Heart right ventricle (tissue), 16 donors: ENCODE measurements around the gene TMEM183A. TPM values are rescaled to one million over a fixed set of nuclear protein-coding genes. Genes with fewer than 3 reads are reported as not detected.

Experiments used
- ATAC-seq, 8 donors: fragments of 200-7000 bp; cut with Tn5 transposase; one replicate each; pipeline ENCODE4 v1.9.1; 2020; ENCODE audit warnings: mild to moderate bottlenecking in 8 of 8, moderate library complexity in 8 of 8, moderate number of reproducible peaks in 1 of 8
- DNase-seq, 2 donors: peaks; one replicate each; pipeline ENCODE4 v3.0.0-alpha.2; 2020
- H3K27ac ChIP-seq, 10 donors: fragments of 200-600 bp; sonication (generic) in 2 of 10; one replicate each; pipeline versions ENCODE4 v1.5.0 to v1.8.0; 2020 to 2022; ENCODE audit warnings: mild to moderate bottlenecking in 3 of 10
- H3K27me3 ChIP-seq, 7 donors: fragments of 200-600 bp; one replicate each; pipeline ENCODE4 v1.8.0; 2021 to 2022; ENCODE audit warnings: mild to moderate bottlenecking in 2 of 7
- H3K36me3 ChIP-seq, 9 donors: fragments of 200-600 bp; sonication (generic) in 1 of 9; one replicate each; pipeline versions ENCODE4 v1.5.0 to v1.8.0; 2020 to 2022; ENCODE audit warnings: mild to moderate bottlenecking in 2 of 9
- H3K4me1 ChIP-seq, 9 donors: fragments of 200-600 bp; sonication (generic) in 1 of 9; one replicate each; pipeline versions ENCODE4 v1.5.0 to v1.8.0; 2020 to 2022; ENCODE audit warnings: mild to moderate bottlenecking in 4 of 9
- H3K4me3 ChIP-seq, 10 donors: fragments of 200-600 bp; sonication (generic) in 2 of 10; one replicate each; pipeline versions ENCODE4 v1.5.0 to v1.8.0; 2020 to 2022; ENCODE audit warnings: mild to moderate bottlenecking in 7 of 10, moderate library complexity in 2 of 10
- H3K9me3 ChIP-seq, 11 donors: fragments of 200-600 bp in 10 of 11; sonication (generic) in 2 of 11; one replicate each; pipeline versions ENCODE4 v1.5.0 to v1.8.0; 2013 to 2022; ENCODE audit warnings: mild to moderate bottlenecking in 2 of 11, control low read depth in 1 of 11, moderate library complexity in 1 of 11
- CTCF ChIP-seq, 9 donors: fragments of 200-600 bp; sonication (generic) in 2 of 9; IDR thresholded peaks; one replicate each; pipeline versions ENCODE4 v1.5.0 to v1.8.0; 2021 to 2022; ENCODE audit warnings: antibody characterized with exemption in 9 of 9, mild to moderate bottlenecking in 5 of 9, moderate library complexity in 1 of 9
- WGBS, 2 donors: extraction: QIAGEN DNeasy Blood & Tissue Kit; methylation state at CpG; one replicate each; pipeline ENCODE4 v1.1.7; 2013; ENCODE audit warnings: inconsistent platforms in 1 of 2; 5-methylcytosine and 5-hydroxymethylcytosine counted together
- intact Hi-C, 10 donors: fragments of 100-400 bp; cut with DNase I; formaldehyde crosslinking; loops; one replicate each; pipeline versions ENCODE4 v1.11.1 to v1.14.2; 2022
- polyA plus RNA-seq, 2 donors: library from polyadenylated mRNA; stranded (reverse); fragments of 200-250 nt; gene quantifications; one replicate each; pipeline ENCODE4 v1.2.3, GENCODE V29; 2013
- total RNA-seq, 10 donors: library from RNA; stranded (reverse); fragmentation: NEBNext Ultra II Directional in 3 of 10; extraction: Animal tissue kit (Norgen Biotek cat#: 25700) in 3 of 10; gene quantifications; one replicate each; pipeline versions ENCODE4 v1.2.1 to v1.2.4, GENCODE V29; 2021 to 2023
- donor health status: Arrhythmogenic right ventricular cardiomyopathy.
- donor health status: ischemic (EF 13 %, LVEDD 7.1; RV severe dilation, severe dysfunction).
- donor health status: healthy with polysubstance abuse.
- donor health status: DM: no; HTN: yes; CAD: no.
- donor health status: DM: no; HTN: no; CAD: no.
- donor health status: ischemic (EF 25% LVEDD 6.9; RV normal size, moderate dysfunction).
- donor health status: ischemic (EF 25% LVEDD 5.7; RV mildly dilated, moderate dysfunction).
- donor health status: healthy.
- donor health status: DM: yes; HTN: yes; CAD: no.
- donor health status: Ischemic cardiomyopathy.
- donor health status: ischemic (EF 35%, LVEDD 5.7; RV mildly dilated, moderate dysfunction).
- donor health status: nonischemic (EF 11% LVEDD 7.7; RV severe dilation, severe dysfunction).
- donor health status: DM: yes; HTN: yes; CAD: no.
- donor health status: PGD.
- donor health status: ischemic (EF 29% LVEDD 5.4; RV normal size, mild dysfunction).
- donor health status: nonischemic (EF 23%, LVEDD 6.1; RV moderate dilation, normal function).

TMEM183A gene
- total and polyA plus RNA-seq, 12 donors, result 11.5 to 38.1 (median 21.1) TPM

DNA sequence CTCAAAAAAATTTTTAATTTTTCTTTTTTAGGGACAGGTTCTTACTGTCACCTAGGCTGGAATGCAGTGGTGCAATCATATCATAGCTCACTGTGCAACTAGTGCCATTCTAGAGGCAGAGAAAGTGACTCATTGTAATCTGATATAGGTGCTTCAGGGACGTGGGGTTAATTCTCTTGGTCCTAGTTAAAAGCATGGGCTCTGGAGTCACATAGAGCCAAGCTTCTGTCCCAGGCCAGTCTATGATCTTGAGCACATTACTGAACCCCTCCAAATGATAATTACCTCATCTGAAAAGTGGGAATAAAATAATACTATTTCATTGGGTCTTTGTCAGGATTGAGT, 47.9 kb upstream of the TMEM183A start:
- no peak for TF ChIP-seq CTCF (IDR thresholded peaks at IDR 0.05)
- H3K4me1 ChIP-seq, result peaks cover 4 to 73% (median 47%) of the 10 kb centered on the region in 9 donors

GRCh38 chr1:202961220-202961880, 45.8 kb upstream of the TMEM183A start:
- DNase-seq, result no peak
- Histone ChIP-seq H3K27ac (peak overlapping the region in 2 of 10 donors; percentile 22 to 44), H3K4me1 (peaks cover 2 to 72% (median 45%) of the 10 kb centered on the region in 9 donors), H3K27me3 (no peaks in the 10 kb centered on the region), H3K4me3 (no peak overlapping the region), H3K9me3 (no peaks in the 10 kb centered on the region), H3K36me3 (peaks cover 0 to 49% (median 19%) of the 10 kb centered on the region in 9 donors)
- TF ChIP-seq CTCF (IDR thresholded peaks at IDR 0.05), result no peak
- no peak for ATAC-seq
- 81 to 87% methylated on average over 5 of the region's 5 CpGs for WGBS, 2 donors
- intact Hi-C loops, result loop anchor here in 1 of 10 donors (5.0 kb wide), 1 partner anchor 34 kb away; the partner anchor contains the start of gene KLHL12

More for the DNA sequence above, 47.9 kb upstream of the TMEM183A start:
- H3K4me3 ChIP-seq, result no peak overlapping the region
- H3K9me3 ChIP-seq, result no peaks in the 10 kb centered on the region
- H3K27ac ChIP-seq, result peak overlapping the region in 8 of 10 donors; percentile 87 to 97 (median 92)
- intact Hi-C loops, result loop anchor here in 1 of 10 donors (10.0 kb wide), 1 partner anchor 46 kb away; the partner anchor contains the start of gene TMEM183A
- H3K27me3 ChIP-seq, result no peaks in the 10 kb centered on the region
- H3K36me3 ChIP-seq, result peaks cover 0 to 48% (median 19%) of the 10 kb centered on the region in 9 donors
- DNase-seq (no peak), ATAC-seq (no peak)
- 58 to 65% methylated on average over 1 of the region's 1 CpG for WGBS, 2 donors

DNA sequence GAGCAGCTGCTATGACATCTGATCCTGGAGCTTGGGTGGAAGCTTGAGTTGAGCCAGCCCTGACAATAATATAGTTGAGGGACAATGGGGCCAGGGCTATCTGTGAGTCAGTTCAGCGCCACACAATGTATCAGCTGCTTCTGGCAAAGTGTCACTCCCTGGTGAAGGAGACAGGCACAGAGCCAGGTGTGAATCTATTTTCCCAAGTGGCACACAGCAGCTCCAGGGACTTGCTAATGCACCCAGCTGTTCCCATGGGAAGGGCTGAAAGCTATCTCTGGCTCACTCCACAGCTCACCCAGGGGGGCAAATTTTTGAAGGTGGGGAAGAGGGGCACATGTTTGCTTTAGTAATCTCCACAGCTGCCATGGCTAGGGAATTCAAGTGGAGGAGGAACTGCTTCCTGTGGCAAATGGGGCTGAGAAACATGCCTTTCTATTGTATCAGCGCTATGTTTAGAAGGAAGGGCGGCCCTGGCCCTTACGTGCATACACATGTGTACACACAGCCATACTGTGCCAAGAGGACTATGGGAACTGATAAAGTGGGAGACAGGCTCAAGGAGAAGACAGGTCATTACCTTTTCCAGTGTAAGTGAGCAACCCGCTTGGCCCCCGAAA, 42.3 kb upstream of the TMEM183A start:
- Histone ChIP-seq H3K36me3 (peaks cover 0 to 46% (median 19%) of the 10 kb centered on the region in 9 donors), H3K9me3 (no peaks in the 10 kb centered on the region), H3K27ac (peak overlapping the region; percentile 73 to 97 (median 96)), H3K4me3 (peak overlapping the region in 5 of 10 donors; percentile 9 to 94 (median 86)), H3K27me3 (no peaks in the 10 kb centered on the region), H3K4me1 (peaks cover 6 to 71% (median 43%) of the 10 kb centered on the region in 9 donors)
- TF ChIP-seq CTCF (IDR thresholded peaks at IDR 0.05), result no peak
- DNase-seq (peak in 1 of 2 donors; percentile 61), ATAC-seq (peak; percentile 18 to 76 (median 64))
- intact Hi-C loops, result loop anchor here in 5 of 10 donors (5.0 kb wide), 1 partner anchor 38 kb away; the partner anchor contains the start of gene KLHL12 (in 5 of the 5)
- 38 to 54% methylated on average over 6 of the region's 6 CpGs for WGBS, 2 donors

GRCh38 chr1:202965422-202965821, 41.8 kb upstream of the TMEM183A start:
- intact Hi-C loops, result loop anchor here in 4 of 10 donors (5.0 kb wide), 1 partner anchor 38 kb away; the partner anchor contains the start of gene KLHL12 (in 4 of the 4)
- H3K4me1 ChIP-seq, result peaks cover 6 to 71% (median 43%) of the 10 kb centered on the region in 9 donors

More at GRCh38 chr1:202965422-202965821, 41.8 kb upstream of the TMEM183A start:
- TF ChIP-seq CTCF (IDR thresholded peaks at IDR 0.05), result no peak
- Histone ChIP-seq H3K4me3 (peak overlapping the region in 6 of 10 donors; percentile 75 to 97 (median 92)), H3K9me3 (no peaks in the 10 kb centered on the region), H3K27ac (peak overlapping the region; percentile 73 to 97 (median 96)), H3K36me3 (peaks cover 0 to 46% (median 19%) of the 10 kb centered on the region in 9 donors), H3K27me3 (no peaks in the 10 kb centered on the region)
- ATAC-seq, result no peak
- WGBS, 2 donors, result 75 to 80% methylated on average over 3 of the region's 3 CpGs
- no peak for DNase-seq
